CD14-positive monocyte (primary cell): ENCODE measurements around the gene TMA16. TPM values are rescaled to one million over a fixed set of nuclear protein-coding genes. Genes with fewer than 3 reads are reported as not detected.

ENCODE experiments used
- DNase-seq, 3 donors: peaks; one replicate each; pipeline ENCODE4 v3.0.0-alpha.2; 2011 to 2022
- H2AFZ ChIP-seq: 2 replicates; pipeline ENCODE4 v1.6.0; 2012; ENCODE audit warnings: mild to moderate bottlenecking, low read depth, low read length, inconsistent platforms; ENCODE audit not compliant: insufficient read depth, poor library complexity, severe bottlenecking
- H3K27ac ChIP-seq, 2 donors: 1 replicate in 1 of 2; 2 replicates in 1 of 2; pipeline ENCODE4 v1.5.1; 2012 to 2013; ENCODE audit warnings: low read length in 2 of 2, control low read depth in 1 of 2, inconsistent platforms in 1 of 2, low read depth in 1 of 2, mild to moderate bottlenecking in 1 of 2
- H3K27me3 ChIP-seq, 2 donors: one replicate each; pipeline versions ENCODE4 v1.6.0 to v1.6.1; 2011 to 2013; ENCODE audit warnings: low read length in 2 of 2; ENCODE audit not compliant: control insufficient read depth in 2 of 2, insufficient read depth in 2 of 2
- H3K36me3 ChIP-seq, 2 donors: replicated peaks in 1 of 2; 1 replicate in 1 of 2; 2 replicates in 1 of 2; pipeline versions ENCODE4 v1.5.1 to v1.6.1; 2012 to 2013; ENCODE audit warnings: low read length in 2 of 2, control low read depth in 1 of 2, inconsistent platforms in 1 of 2, mild to moderate bottlenecking in 1 of 2; ENCODE audit not compliant: insufficient read depth in 2 of 2, control insufficient read depth in 1 of 2
- H3K4me1 ChIP-seq, 2 donors: 1 replicate in 1 of 2; 2 replicates in 1 of 2; pipeline versions ENCODE4 v1.5.1 to v1.6.1; 2012 to 2013; ENCODE audit warnings: low read length in 2 of 2, control low read depth in 1 of 2, inconsistent platforms in 1 of 2, mild to moderate bottlenecking in 1 of 2, moderate library complexity in 1 of 2; ENCODE audit not compliant: insufficient read depth in 2 of 2, control insufficient read depth in 1 of 2
- H3K4me2 ChIP-seq: replicated peaks from 2 replicates; pipeline ENCODE3; 2012; ENCODE audit warnings: low read length, moderate library complexity, mild to moderate bottlenecking; ENCODE audit not compliant: poor library complexity, severe bottlenecking; ENCODE audit errors: extremely low read depth
- H3K4me3 ChIP-seq, 3 experiments: fragments of 200-600 bp in 1 of 3; sonication (generic) in 1 of 3; replicated peaks in 1 of 3; 1 replicate in 2 of 3; 2 replicates in 1 of 3; pipeline ENCODE4 v1.5.1; 2011 to 2013; ENCODE audit warnings: low read length in 3 of 3, mild to moderate bottlenecking in 3 of 3, control low read depth in 2 of 3, low read depth in 2 of 3, inconsistent platforms in 1 of 3, moderate library complexity in 1 of 3
- H3K79me2 ChIP-seq: 2 replicates; pipeline ENCODE4 v1.6.0; 2012; ENCODE audit warnings: mild to moderate bottlenecking, control low read depth, inconsistent platforms, low read length, moderate library complexity; ENCODE audit not compliant: insufficient read depth
- H3K9ac ChIP-seq: 2 replicates; pipeline ENCODE4 v1.6.0; 2017; ENCODE audit warnings: low read length, mild to moderate bottlenecking; ENCODE audit not compliant: insufficient read depth, poor library complexity, severe bottlenecking
- H3K9me3 ChIP-seq, 2 donors: replicated peaks in 1 of 2; 1 replicate in 1 of 2; 2 replicates in 1 of 2; pipeline versions ENCODE4 v1.5.1 to v1.6.1; 2012 to 2013; ENCODE audit warnings: low read length in 2 of 2, control low read depth in 1 of 2; ENCODE audit not compliant: control insufficient read depth in 1 of 2, insufficient read depth in 1 of 2
- H4K20me1 ChIP-seq: 2 replicates; pipeline ENCODE4 v1.6.0; 2012; ENCODE audit warnings: mild to moderate bottlenecking, low read length, control low read depth, moderate library complexity; ENCODE audit not compliant: insufficient read depth
- H3K27ac Mint-ChIP-seq, 7 donors: one replicate each; pipeline ENCODE4 v1.8.0; 2020; ENCODE audit warnings: mild to moderate bottlenecking in 7 of 7, mixed read lengths in 7 of 7, moderate library complexity in 6 of 7, inconsistent platforms in 2 of 7
- H3K27me3 Mint-ChIP-seq, 3 donors: one replicate each; pipeline ENCODE4 v1.8.0; 2021 to 2022; ENCODE audit warnings: low read depth in 3 of 3, mild to moderate bottlenecking in 3 of 3, mixed read lengths in 3 of 3, moderate library complexity in 3 of 3, inconsistent platforms in 1 of 3
- H3K36me3 Mint-ChIP-seq, 2 donors: one replicate each; pipeline ENCODE4 v1.8.0; 2020; ENCODE audit warnings: mixed read lengths in 2 of 2, inconsistent platforms in 1 of 2, mild to moderate bottlenecking in 1 of 2
- H3K4me1 Mint-ChIP-seq: one replicate; pipeline ENCODE4 v1.8.0; 2020; ENCODE audit warnings: mild to moderate bottlenecking, mixed read lengths
- H3K4me3 Mint-ChIP-seq, 2 donors: one replicate each; pipeline ENCODE4 v1.8.0; 2020; ENCODE audit warnings: mild to moderate bottlenecking in 2 of 2, mixed read lengths in 2 of 2, moderate library complexity in 1 of 2
- H3K9me3 Mint-ChIP-seq, 7 donors: one replicate each; pipeline ENCODE4 v1.8.0; 2020 to 2022; ENCODE audit warnings: mixed read lengths in 7 of 7, mild to moderate bottlenecking in 6 of 7, moderate library complexity in 6 of 7, inconsistent platforms in 2 of 7
- WGBS: methylation state at CpG from one replicate; pipeline ENCODE4 v1.1.5; 2013; ENCODE audit warnings: missing lambda C conversion rate; ENCODE audit not compliant: insufficient coverage; 5-methylcytosine and 5-hydroxymethylcytosine counted together
- intact Hi-C, 2 donors: fragments of 100-400 bp; cut with micrococcal nuclease; formaldehyde crosslinking; loops; one replicate each; pipeline versions ENCODE4 v1.15.0 to v1.15.1; 2023
- polyA plus RNA-seq, 3 donors: library from polyadenylated mRNA; depleted of rRNA in 1 of 3; unstranded in 2 of 3; stranded (reverse) in 1 of 3; fragments of 300-500 nt in 2 of 3; fragments of >200 nt in 1 of 3; fragmentation: Illumina TruSeq in 2 of 3; gene quantifications; 1 replicate in 2 of 3; 2 replicates in 1 of 3; pipeline ENCODE4 v1.2.3, GENCODE V29; 2012 to 2021
- TF ChIP-seq, protein P1 (sequence below): fragments of 200-600 bp; IDR thresholded peaks from one replicate; pipeline ENCODE4 v1.8.0; 2022; ENCODE audit warnings: antibody characterized with exemption, mild to moderate bottlenecking

Gene TMA16
- polyA plus RNA-seq, 3 donors, result 7.7 to 8.2 (median 8.2) TPM

- H3K9me3 ChIP-seq, result no peaks in the 10 kb centered on the region
- 14% methylated on average over 3 of the region's 4 CpGs for WGBS
- Mint-ChIP-seq H3K4me1 (peaks cover 2% of the 10 kb centered on the region), H3K27ac (no peak overlapping the region), H3K9me3 (peaks cover 0 to 7% (median 0%) of the 10 kb centered on the region in 7 donors), H3K27me3 (peaks cover 4% of the 10 kb centered on the region in 3 donors), H3K4me3 (no peak overlapping the region), H3K36me3 (no peaks in the 10 kb centered on the region)
- H3K79me2 ChIP-seq, result no peaks in the 10 kb centered on the region
- TF ChIP-seq, protein P1, sequence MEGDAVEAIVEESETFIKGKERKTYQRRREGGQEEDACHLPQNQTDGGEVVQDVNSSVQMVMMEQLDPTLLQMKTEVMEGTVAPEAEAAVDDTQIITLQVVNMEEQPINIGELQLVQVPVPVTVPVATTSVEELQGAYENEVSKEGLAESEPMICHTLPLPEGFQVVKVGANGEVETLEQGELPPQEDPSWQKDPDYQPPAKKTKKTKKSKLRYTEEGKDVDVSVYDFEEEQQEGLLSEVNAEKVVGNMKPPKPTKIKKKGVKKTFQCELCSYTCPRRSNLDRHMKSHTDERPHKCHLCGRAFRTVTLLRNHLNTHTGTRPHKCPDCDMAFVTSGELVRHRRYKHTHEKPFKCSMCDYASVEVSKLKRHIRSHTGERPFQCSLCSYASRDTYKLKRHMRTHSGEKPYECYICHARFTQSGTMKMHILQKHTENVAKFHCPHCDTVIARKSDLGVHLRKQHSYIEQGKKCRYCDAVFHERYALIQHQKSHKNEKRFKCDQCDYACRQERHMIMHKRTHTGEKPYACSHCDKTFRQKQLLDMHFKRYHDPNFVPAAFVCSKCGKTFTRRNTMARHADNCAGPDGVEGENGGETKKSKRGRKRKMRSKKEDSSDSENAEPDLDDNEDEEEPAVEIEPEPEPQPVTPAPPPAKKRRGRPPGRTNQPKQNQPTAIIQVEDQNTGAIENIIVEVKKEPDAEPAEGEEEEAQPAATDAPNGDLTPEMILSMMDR, result peak; percentile 60
- no peak overlapping the region for H3K4me3 ChIP-seq
- intact Hi-C loops, result loop anchor here in 1 of 2 donors (10.0 kb wide), 1 partner anchor 60 kb away; no protein-coding TSS in a partner anchor
- H4K20me1 ChIP-seq, result no peaks in the 10 kb centered on the region
- H3K27me3 ChIP-seq, result no peaks in the 10 kb centered on the region
- no peak overlapping the region for H3K27ac ChIP-seq
- no peak overlapping the region for H3K4me2 ChIP-seq
- H3K36me3 ChIP-seq, result no peaks in the 10 kb centered on the region
- no peak overlapping the region for H3K9ac ChIP-seq
- H3K4me1 ChIP-seq, result peaks cover 40 to 53% of the 10 kb centered on the region in 2 donors
- no peak overlapping the region for H2AFZ ChIP-seq
- DNase-seq, result peak; percentile 33 to 60 (median 40)
These were observed 9.6 kb upstream of the TMA16 start for GRCh38 chr4:163484906-163485305.

GRCh38 chr4:163485589-163485988, 8.9 kb upstream of the TMA16 start:
- no peak overlapping the region for H3K4me2 ChIP-seq
- H3K27ac ChIP-seq, result no peak overlapping the region
- Mint-ChIP-seq H3K9me3 (peaks cover 0 to 7% (median 0%) of the 10 kb centered on the region in 7 donors), H3K27me3 (peaks cover 4% of the 10 kb centered on the region in 3 donors), H3K36me3 (no peaks in the 10 kb centered on the region), H3K27ac (peak overlapping the region in 2 of 7 donors; percentile 56 to 62), H3K4me3 (no peak overlapping the region), H3K4me1 (peaks cover 2% of the 10 kb centered on the region)
- TF ChIP-seq, protein P1, result no peak
- H3K79me2 ChIP-seq, result no peaks in the 10 kb centered on the region
- H3K4me3 ChIP-seq, result no peak overlapping the region
- no peaks in the 10 kb centered on the region for H4K20me1 ChIP-seq
- intact Hi-C loops, result loop anchor here in 1 of 2 donors (10.0 kb wide), 1 partner anchor 59 kb away; no protein-coding TSS in a partner anchor
- peaks cover 40 to 53% of the 10 kb centered on the region in 2 donors for H3K4me1 ChIP-seq
- DNase-seq, result no peak
- no peaks in the 10 kb centered on the region for H3K36me3 ChIP-seq
- H3K27me3 ChIP-seq, result no peaks in the 10 kb centered on the region
- WGBS, result 0% methylated on average over 1 of the region's 2 CpGs
- H2AFZ ChIP-seq, result peak overlapping the region; percentile 16
- no peak overlapping the region for H3K9ac ChIP-seq
- H3K9me3 ChIP-seq, result no peaks in the 10 kb centered on the region
